Measurements from ENCODE around the gene LRRC40.
"Not testable (repeated sequence)": the region's sequence is repeated elsewhere in the genome, so short reads cannot be mapped to it uniquely, and the experiment has no call there.

LRRC40 gene

GRCh38 chr1:70200065-70200464, 5.3 kb downstream of the LRRC40 start:
- no peak for DNase-seq

GRCh38 chr1:70196333-70196732, 9.0 kb downstream of the LRRC40 start:
- DNase-seq = no peak

DNA sequence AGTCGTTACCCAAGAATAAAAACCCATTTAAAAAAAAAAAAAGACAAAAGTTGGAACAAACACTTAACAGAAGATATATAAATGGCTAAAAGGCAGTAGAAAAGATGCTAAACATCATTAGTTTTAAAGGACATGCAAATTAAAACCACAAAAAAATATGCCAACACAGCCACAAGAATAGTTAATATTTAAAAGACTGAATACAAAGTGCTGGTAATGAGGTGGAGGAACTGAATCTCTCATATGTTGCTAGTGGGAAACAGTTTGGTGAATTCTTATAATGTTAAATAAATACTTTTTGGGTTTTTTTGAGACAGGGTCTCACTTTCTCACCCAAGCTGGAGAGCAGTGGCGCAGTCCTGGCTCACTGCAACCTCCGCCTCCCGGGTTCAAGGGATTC, 10.0 kb downstream of the LRRC40 start:
- no peak for DNase-seq

DNA sequence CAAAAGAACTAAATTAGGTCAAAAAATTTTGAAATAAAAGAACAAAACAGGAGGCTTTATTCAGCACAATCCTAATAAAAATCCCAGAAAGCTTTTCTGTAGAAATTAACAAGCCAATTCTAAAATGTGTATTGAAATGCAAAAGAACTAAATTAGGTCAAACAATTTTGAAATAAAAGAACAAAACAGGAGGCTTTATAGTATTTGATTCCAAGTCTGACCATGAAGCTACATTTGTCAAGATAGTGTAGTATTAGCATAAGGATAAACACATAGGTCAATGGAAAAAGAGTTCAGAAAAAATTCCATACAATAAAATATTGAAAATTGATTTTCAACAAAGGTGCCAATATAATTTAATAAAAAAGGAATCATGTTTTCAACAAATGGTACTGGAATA, 10.8 kb downstream of the LRRC40 start:
- no peak for DNase-seq

GRCh38 chr1:70192446-70192845, 12.9 kb downstream of the LRRC40 start:
- DNase-seq = not testable (repeated sequence)

GRCh38 chr1:70190180-70190579, 15.2 kb downstream of the LRRC40 start:
- DNase-seq = no peak

DNA sequence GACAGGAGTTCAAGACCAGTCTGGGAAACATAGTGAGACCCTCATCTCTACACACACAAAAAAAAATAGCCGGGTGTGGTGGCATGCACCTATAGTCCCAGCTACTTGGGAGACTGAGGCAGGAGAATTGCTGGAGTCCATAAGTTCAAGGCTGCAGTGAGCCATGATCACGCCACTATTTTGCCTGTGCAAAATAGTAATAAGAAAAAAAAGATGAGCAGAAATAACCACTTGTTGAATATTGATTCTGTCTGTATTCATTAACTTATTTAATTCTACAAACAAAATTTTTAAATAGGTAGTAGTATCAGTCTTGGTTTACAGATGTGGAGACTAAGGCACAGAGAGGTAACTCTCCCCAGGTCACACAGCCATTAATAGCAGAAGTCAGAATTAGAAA, 16.9 kb downstream of the LRRC40 start:
- no peak for DNase-seq

DNA sequence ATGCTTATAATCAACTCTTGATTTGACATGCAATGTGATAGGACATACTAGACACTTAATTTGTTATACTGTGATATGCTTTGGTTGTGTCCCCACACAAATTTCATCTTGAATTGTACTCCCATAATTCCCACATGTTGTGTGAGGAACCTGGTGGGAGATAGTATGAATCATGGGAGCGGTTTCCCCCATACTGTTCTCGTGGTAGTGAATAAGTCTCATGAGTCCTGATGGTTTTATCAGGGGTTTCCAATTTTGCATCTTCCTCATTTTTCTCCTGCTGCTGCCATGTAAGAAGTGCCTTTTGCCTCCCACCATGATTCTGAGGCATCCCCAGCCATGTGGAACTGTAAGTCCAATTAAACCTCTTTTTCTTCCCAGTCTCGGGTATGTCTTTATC, 20.2 kb downstream of the LRRC40 start:
- not testable (repeated sequence) for DNase-seq

- no peak for DNase-seq
Measured at GRCh38 chr1:70171512-70171911, 33.9 kb downstream of the LRRC40 start.

DNA sequence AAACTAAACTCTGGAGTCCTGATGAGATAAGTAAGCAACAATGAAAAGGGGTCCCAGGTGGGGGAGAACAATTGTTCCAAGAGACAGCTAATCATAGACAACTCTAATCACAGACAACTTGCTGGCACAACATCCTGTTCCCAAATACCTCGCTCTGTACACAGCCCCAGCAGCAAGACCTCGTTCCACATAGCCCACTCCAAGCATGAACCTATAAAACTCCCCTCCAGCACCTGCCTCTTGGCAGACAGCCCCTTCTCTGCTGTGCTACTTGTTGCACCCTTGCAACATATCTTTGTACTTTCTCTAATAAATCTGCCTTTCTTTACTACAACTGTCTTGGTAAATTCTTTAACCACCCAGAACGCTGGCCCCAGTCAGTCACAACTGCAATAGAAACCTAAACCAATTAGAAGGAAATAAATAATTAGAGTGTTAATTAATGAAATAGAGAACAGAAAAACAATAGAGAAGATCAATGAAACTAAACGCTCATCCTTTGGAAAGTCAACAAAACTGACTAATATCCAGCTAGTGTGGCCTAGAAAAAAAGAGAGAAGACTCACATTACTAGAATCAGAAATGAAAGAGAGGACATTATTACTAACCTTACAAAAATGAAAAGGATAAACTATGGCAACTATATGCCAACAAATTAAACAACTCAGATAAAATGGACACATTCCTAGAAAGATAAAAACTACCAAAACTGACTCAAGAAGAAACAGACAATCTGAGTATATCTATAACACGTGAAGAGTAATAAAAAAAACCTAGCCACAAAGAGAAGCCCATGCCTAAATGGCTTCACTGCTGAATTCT, 36.1 kb downstream of the LRRC40 start:
- DNase-seq = no peak

GRCh38 chr1:70168283-70168682, 37.1 kb downstream of the LRRC40 start:
- no peak for DNase-seq

DNA sequence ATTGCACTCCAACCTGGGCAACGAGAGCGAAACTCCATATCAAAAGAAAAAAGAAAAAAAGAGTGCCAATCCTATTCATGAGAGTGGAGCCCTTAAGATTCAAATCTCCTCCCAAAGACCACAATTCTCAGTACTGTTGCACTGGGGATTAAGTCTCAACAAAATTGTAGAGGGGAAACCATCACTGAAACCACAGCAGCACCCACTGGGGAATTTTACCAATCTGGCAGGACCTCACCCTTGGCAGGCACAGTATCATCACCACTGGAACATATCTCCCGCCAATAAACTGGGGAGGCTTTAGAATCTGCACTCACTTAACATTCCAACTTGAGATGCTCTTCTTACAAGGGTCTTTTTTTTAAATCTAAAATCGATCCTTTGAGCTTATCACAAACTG, 41.0 kb downstream of the LRRC40 start:
- no peak for DNase-seq

DNA sequence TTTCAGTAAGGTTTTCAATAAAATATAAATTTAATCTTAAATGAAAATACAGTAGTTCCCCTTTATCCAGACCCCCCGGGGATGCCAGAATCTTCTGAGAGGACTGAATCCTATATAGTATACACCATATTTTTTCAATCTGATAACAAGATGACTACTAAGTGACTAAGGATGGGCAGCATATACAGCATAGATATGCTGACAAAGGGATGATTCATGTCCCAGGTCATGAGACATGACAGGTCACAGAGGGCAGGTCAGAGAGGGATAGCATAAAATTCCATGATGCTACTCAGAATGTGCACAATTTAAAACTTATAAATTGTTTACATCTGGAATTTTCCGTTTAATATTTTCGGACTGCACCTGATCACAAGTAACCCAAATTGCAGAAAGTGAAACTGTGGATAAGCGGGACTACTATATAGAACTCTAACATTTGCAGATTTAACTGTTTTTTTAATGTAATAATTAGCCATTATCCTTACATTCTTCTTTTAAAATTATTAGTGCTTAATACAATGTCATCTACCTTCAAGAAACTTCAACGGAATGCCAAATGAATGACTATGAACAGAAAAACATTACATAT, 48.8 kb downstream of the LRRC40 start:
- no peak for DNase-seq

GRCh38 chr1:70153739-70154138, 51.6 kb downstream of the LRRC40 start:
- no peak for DNase-seq

- DNase-seq = no peak
Measured at GRCh38 chr1:70150444-70150843, 54.9 kb downstream of the LRRC40 start.

DNA sequence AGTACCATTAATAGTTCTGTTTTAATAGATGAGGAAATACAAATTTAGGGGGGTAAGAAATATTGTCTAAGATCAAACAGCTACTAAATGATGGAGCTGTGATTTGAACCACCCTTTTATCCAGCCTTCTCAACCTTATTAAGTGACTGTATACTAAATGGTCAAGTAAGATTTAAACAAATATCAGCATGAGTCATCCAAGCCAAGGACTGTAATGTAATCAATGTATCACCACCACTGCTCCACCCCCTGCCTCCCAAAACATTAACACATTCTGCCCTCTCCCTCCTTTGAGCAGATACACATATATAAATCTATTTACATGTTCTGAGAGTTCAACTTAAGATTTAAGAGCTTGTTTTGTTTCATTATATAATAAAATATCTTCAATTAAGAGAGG, 58.9 kb downstream of the LRRC40 start:
- no peak for DNase-seq

GRCh38 chr1:70143048-70143659, 62.2 kb downstream of the LRRC40 start:
- no peak for DNase-seq

DNA sequence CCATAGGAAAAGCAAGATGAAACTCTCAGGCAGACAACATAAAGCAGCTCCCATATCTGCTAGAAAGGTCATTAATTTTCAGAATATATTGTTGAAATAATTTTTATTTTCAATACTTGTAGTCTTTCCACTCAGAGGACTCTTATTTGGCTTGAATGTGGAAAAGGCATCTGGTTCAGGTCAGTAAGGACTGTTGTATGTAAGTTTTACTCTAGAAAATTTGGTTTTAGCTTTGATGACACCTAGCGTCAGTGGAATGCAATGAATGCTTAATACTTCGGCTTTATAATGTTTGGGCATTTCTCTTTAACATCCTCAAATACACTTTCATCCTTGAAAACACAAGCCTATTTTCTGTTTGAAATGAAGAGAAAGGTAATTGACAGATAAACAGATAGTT, 63.3 kb downstream of the LRRC40 start:
- DNase-seq = no peak

- no peak for DNase-seq
Measured at GRCh38 chr1:70140894-70141293, 64.5 kb downstream of the LRRC40 start.

- no peak for DNase-seq
Measured at GRCh38 chr1:70140343-70140742, 65.0 kb downstream of the LRRC40 start.

DNA sequence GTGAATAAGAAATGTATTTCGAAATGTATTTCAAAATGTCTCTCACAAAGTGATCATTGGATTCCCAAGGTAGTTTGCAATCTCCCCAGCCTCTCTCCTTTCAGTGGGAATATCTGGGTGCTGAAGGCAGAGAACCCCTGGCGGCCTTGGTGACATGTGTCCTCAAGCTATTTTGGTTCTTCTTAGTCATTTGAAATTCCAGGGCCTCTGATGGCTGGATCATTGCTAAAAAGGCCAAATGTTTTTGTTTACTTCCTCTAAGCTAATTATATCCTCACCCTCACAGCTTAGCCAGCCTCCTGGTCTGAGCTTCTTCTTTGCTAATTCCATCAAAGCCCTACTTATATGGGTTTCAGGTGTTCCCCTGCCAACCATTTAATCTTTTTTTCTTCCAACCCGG, 71.2 kb downstream of the LRRC40 start:
- no peak for DNase-seq

- no peak for DNase-seq
Measured at GRCh38 chr1:70117046-70117445, 88.3 kb downstream of the LRRC40 start.

DNA sequence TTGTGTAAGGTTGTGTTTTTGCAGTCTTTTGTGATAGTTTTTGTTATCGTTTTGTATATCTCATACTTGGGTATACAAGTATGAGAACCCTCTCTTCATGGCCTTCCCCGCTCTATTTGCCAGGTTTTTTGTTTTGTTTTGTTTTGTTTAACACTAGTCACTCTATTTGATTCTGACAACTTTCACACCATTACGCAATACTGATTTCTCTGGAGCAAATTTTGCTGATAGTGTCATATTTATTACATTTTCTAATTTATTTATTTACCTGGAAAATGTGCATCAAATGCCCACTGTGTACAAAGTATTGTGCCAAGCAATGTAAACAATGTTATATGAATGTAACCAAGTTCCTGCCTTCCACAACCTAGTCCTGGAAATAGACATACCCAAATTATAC, 90.1 kb downstream of the LRRC40 start:
- DNase-seq = no peak

DNA sequence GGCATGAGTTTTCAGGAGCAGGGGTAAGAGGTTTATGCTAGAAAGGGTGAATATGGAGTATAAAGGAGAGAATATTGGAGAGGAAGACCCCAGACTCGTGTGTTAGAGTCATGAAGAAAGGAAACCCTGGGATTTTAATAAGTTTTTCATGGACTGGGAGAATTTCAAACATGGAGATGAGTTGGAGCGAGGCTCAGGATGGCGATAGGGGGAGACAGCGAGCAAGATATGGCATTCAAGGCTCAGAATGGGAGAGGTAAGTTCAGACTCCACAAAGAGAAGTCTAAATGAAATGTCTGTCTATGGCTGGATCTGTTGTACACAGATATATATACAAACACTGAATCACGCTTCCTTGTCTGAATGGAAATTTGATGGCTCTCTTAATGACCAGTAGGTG, 92.5 kb downstream of the LRRC40 start:
- DNase-seq = no peak
